ENCODE data around the gene CWC15.
A peak's percentile ranks its signal among the peaks of the same experiment; 100 is the strongest.
"Not testable (repeated sequence)": the region's sequence is repeated elsewhere in the genome, so short reads cannot be mapped to it uniquely, and the experiment has no call there.

Gene CWC15

DNA sequence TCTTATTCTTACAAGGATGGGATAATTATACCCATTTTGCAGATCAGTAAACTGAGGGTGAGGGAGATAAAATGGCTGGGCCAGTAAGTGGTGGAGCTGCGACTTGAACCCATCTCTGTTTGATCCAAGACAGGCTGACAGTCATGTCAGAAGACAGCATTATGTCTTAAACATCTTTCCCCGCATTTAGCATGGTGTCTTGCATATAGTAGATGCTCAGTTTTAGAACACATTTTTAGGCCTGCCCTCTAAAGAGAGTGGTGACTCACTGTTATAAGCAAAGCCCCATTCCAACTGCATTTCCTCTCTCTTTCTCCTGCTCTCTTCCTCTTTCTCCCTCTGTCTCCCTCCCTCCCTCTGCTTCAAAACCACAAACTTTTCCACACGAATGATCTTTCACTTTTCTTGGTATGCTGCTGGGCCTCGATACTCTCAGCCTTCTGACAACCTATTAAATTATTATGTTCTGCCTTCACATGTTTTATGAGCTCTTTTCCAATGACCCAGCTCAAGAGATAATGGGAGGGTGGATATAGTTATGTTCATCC is 25.2 kb downstream of the CWC15 start:
- DNase-seq, result no peak

DNA sequence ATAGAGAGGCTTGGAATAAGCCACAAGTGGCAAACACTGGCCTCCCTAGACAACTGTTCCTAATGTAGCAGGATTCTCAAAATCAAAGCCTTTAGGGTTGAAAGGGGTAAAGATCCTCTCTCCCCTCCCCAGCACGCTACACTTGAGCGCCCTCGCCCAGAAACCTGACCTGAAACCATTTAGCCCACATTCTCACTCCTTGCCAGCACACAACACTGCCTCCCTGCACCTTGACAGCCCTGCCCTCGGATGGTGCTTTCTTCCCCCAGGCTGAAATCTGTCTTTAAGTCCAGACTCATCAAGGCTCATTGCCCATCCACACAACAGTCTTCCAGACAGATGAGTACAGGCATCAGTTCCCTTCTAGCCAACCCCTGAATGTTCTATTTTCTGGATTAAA is 26.5 kb downstream of the CWC15 start:
- DNase-seq, result no peak

DNA sequence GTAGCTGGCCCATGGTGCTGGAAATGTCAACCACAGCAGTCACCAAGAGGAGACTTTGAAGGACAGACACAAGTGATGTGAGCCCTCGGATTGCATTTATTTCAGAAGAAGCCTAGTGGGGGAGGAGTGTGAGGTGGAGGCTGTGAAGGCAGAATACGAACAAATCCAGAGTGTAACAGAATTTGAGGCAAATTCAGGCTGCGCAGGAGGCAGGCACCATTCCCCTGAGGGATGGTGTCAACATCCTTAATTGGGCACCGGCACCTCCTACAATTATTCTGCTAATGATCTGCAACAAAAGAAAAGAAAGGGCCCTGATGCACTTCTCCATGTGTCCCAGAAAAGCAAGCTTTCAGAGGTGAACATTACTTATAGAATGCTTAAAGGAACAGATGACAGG is 32.2 kb downstream of the CWC15 start:
- no peak for DNase-seq

DNA sequence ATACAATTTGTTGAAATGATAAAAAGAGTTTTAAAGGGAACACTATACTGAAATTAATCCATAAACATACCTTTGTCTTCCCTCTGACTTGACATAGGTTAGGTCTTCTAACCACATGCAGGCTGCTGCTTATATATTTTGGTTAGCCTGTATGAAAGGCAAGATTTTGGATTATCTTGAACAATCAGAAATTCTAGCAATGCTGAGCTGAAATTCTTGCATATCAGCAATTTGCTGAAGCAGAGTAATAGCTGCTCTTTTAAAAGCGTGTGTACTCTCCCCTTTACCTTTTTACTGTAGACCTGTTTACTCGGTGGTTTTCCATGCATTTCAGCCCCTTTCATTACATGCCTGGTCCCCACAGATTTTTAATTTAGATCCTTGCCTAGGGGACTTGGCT is 34.0 kb downstream of the CWC15 start:
- no peak for DNase-seq

DNA sequence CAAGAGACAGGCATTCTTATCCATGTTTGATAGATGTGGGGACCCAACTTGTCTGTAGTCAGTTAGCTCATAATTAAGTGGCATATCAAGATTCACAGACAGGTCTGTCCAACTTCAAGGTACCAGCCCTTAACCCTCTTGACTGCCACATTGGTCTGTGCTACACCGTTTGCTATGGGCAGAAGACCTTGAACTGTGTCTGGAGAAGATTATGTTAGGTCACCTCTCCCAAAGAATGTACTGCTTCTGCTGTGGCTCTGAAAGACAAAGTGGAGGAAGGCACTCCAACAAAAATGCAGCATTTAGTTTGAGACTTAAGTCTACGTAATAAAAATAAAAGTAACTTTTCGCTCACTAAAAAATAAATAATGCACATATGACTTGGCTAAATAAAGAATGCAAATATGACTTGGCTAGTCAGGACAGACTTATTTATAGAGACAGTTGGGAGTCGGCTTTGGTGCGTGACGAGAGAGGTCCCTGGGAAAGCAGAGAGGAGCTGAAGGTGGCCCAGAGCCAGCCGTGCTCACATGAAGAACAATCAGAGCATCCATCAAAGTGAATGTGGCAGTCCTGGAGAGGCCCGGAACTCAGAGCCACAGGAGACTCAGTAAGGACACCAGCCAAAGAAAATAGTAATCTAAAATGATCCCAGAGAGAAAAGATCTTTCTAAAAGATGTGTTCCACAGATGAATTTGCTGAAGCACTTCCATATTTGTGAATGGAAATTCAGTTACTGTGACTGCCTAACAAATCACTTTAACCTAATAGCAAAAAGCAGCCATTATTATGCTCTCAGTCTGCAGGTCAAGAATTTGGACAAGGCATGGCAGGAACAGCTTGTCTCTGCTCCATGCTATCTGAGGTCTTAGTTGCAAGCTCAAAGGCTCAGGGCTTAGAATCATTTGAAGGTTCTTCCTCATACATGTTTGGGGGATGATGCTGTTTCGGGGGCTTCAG is 35.0 kb downstream of the CWC15 start:
- no peak for DNase-seq

DNA sequence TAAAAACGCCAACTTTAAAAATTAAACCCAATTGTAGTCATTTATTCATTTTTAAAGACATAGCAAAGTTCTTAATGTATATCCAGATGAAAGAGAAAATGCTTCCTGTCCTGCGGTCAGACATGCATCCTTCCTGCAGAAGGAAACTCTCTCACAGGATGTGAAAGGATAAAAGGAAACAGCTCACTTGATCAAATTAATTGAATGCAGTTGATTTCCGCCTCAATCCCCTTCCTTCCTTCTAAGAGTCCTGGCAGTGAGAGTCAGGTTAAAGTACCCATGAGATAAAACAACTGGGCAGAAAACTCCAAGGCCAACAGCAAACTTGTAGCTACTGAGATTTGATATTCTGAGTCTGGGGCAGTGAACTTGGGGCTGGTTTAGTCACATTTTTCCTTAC is 38.5 kb downstream of the CWC15 start:
- peak; percentile 19 for DNase-seq

DNA sequence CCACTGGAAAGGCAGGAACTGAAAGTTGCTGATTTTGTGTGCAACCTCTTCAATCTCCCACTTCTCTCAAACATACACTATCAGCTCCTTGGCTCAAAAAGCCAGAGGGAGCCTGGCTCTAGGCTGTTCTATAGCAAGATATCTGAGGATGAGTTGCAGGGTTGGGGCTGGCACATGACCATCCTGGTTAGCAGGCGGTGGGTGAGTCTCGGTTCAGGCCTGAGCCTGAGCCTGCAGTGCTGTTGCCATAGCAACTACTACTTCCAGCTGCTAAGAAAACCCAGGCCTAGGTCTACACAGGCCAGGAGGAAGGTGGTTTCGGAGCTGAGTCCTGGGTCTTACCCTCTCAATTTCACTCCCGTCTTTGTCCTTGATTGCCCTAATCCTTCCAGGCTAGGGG is 39.0 kb downstream of the CWC15 start:
- no peak for DNase-seq

DNA sequence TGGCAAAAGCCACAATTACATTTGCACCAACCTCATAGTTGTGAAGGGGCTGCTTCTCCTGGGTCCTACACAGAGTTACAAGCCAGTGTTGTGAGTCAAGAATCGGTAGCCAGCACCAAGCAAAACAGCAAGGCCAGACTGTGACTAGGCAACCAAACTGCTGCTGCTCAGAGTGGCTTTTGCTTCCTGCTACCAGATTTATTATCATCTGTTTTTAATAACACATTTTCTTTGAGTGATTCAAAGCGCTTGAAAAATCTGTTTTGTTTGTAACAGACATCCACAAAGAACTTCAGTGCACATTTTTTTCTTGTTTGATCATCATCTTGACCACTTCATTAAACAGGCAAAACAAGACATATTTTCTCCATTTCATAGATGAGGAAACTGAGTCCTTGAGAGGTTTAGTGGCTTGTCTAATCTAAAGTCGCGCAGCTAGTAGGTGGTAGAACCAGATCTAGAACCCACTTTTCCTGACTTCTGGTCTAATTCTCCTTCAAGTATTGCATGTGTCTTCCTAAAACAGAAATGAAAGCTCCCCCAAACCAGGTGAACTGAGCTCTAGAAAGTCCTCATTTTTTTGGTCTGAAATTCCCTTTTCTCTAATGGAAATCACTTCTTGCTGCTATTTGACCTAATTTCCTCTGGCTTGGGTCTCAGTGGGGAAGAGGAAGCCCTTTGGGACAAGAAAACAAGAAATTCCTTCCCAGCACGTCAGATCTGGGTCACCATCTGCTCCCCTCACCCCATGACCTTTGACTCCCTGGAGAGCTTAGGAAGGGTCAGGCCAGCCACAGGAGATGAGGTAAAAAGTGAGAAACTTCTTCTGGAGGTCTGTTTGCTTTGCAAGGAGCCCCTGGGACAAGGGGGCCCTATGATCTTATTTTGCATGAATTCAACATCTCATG is 39.9 kb downstream of the CWC15 start:
- no peak for DNase-seq

DNA sequence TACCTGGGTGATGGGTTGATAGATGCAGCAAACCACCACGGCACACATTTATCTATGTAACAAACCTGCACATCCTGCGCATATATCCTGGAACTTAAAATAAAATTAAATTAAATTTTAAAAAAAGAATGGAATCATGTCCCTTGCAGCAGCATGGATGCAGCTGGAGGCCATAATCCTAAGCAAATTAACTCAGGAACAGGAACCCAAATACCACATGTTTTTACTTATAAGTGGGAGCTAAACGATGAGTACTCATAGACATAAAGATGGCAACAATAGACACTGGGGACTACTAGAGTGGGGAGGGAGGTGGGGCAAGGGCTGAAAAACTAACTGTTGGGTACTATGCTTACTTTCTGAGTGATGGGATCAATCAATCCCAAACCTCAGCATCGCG is 40.9 kb downstream of the CWC15 start:
- DNase-seq, result no peak

DNA sequence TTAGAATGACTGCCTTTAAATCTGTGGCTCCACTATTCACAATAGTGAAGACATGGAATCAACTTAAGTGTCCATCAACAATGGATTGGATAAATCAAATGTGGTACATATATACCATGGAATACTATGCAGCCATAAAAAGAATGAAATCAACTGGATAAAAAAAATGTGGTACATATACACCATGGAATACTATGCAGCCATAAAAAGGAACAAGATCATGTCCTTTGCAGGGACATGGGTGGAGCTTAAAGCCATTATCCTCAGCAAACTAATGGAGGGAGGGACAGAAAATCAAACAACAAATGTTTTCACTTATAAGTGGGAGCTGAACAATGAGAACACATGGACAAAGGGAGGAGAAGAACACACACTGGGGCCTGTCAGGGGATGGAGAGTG is 41.3 kb downstream of the CWC15 start:
- DNase-seq, result not testable (repeated sequence)

DNA sequence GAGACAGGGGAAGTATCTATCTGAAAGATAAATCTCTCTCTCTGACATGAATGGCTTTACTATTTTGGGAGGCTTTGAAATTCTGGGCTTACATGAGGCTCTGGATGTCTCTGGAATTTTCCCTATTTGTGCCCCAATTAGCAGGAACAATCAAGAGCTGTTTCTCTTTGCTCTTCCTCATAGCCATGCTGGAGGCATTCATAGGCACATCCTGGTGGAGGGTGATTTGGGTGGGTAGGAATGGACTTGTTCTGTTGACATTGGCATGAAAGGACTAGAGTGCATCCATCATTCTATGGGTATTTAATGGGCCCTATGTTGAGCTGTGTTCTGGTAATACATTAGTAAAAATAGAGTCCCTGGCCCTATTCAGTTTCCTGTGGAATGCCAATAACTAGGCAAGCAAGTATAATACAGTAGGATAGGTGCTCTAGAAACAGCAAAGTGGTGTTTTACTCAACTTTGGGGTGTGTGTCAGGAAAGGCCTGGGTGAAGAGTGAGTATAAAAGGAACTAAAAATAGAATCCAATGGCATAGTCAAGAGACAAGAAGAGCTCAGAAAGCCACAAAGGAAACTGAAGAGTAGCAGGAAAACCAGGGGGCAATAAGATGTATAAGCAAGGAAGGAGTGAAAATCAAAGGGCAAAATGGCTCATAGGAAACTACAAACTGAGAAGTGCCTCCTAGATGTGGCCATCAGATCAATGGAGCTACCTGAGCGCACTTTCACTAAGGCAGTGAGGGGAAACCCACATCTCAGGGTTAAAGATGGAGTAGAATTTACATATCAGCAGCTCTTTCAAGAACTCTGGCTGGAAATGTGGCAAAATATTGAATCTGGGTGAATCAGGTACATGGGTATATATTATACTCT is 45.0 kb downstream of the CWC15 start:
- no peak for DNase-seq

DNA sequence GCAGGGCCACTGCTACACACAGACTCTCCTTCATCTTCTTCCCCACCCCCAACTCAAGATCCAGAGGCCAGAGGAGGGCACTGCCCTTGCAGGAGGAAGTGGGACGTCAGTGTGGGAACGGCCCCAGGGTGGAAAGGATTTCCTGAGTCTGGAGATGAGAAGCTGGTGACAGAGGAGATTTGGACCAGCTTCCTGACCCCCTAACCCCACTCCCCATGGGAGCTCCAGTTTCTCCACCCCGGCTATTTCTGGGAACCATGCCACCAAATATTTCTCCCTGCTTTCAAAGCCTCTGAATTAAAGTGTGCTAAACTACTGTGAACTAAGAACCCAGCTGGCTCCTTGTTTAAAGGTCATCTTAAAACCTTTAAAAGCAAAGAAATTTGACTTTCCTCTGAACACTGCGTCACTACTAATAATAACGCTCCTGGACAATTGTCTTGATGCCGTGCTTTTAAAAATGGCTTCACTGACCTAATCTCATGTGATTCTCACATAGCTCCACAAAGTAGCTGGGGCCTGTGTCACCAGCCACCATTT is 46.6 kb downstream of the CWC15 start:
- DNase-seq, result no peak

DNA sequence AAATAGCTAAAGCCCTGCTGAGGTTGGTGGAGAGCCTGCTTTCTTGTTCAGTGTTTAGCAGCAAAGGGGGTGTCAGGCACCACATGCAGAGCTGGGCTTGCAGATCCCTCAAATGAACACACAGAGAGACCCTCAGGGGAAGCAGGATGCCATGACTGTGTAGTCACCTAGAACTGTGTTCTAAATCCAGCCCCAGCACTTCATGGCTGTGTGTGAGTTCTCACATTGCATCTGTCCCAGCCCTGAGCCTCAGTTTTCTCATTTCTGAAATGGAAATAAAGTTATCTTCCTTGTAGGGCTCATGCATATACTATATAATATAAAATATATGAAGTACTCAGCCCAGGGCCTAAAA is 47.1 kb downstream of the CWC15 start:
- DNase-seq, result no peak

DNA sequence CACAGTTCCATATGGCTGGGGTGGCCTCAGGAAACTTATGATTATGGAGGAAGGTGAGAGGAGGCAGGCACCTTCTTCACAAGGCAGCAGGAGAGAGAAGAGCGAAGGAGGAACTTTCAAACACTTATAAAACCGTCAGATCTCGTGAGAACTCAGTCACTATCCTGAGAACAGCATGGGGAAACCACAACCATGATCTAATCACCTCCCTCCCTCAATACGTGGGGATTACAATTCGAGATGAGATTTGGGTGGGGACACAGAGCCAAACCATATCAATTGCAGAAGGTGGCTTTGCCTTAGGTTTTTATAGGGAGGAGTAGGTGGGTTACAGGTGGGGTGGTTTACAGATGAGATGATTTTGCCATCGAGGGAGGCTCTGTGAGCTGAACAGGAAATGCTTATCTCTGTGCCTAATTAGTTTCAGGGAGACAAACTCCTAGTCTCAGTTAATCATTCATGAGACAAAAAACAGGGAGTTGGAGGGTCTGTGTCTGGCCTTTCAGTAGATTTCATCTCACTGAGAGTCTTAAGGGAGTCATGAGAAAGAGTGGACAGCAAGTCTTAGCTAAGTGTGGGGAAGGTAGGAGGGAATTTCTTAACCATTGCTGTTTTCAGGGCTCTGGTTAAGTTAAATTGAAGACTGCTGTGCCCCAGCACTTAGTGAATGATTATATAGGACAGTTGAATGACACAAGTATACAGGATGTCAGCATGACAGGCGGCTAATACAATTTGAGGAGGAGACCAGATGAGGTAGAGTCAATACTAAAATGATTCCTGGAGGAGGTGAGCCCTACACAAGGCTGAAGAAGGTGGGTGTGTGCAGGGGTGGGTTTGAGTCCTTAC is 47.7 kb downstream of the CWC15 start:
- no peak for DNase-seq

DNA sequence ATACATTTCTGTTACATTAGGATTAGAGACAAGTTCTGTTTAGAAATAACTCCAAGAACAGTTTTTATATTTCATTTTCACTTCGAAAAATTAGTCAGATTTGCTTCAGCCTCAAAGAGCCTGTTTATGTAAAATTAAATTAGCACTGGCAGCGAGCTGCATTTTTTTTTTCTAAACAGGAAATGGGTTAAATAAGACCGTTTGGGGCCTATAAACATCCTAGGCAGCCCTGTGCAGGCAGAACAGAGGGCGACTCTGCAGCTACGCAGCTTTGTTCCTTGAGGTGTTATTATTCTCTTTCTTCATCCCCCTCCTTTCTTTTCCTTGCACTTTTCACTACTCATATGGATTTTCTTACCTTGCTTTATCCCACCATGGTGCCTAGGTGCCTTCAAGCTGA is 48.7 kb downstream of the CWC15 start:
- peak; percentile 30 for DNase-seq

DNA sequence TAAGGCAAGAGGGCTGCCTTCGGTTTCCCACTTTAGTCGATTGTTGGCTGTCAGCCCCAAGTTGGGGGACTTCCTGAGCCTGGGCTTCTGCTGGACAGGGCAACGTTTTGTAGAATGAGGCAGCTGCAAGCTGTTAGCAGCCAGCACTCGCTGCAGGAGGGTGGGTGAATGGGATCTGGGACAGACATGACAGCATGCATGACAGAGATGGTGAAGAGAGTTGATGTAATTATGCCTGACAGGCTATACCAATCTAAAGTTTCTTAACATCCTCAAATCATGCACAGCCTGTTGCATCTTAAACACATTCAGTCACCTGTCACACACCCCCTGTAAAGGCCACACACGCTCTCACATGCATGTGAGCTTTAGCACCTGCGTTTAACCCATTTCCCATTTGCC is 49.2 kb downstream of the CWC15 start:
- DNase-seq, result no peak

DNA sequence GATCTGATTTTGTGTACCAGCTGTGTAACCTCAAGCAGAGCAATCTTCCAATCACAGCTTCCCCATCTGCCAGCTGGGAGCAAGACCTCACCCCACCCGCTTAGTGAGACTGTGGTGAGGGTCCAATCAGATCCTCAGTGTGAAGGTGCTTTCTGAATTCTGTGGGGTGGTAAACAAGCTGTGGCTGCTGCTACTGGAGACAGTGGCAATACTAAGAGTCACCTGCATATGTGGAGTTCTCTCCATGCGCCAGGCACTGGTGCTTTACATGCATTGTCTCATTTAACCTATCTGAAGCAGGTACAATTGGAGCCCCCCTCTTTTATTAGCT is 50.4 kb downstream of the CWC15 start:
- DNase-seq, result no peak

DNA sequence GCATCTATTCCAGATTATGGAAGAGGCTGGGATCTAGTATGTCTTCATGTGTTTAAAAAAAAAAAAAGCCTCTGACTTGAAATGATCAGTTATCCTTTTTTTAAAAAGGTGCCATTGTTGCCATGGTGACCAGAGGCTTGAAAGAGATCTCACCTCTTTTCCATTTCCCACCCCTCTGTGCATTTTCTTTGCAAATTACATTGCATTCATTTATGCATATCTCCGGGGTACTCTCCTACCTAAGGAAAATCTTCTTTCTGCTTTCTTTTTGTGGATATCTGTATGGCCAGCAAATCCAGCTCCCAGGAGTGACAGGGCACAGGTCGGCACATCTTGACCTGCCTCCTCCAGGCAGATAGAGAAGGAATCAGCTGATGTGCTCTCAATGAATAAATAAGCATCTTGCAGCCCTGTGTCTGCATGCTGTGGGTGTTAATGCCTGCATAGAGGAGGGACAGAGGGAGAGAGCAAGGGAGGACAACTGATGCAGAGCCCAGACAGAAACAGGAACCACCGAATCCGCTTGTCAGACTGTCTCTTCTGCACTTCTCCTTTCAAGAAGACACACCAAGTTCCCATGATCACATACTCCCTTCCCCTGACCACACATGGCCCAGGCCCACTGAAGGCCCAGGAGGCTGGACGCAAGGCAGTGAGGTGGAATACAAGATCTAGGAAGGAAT is 50.9 kb downstream of the CWC15 start:
- no peak for DNase-seq

DNA sequence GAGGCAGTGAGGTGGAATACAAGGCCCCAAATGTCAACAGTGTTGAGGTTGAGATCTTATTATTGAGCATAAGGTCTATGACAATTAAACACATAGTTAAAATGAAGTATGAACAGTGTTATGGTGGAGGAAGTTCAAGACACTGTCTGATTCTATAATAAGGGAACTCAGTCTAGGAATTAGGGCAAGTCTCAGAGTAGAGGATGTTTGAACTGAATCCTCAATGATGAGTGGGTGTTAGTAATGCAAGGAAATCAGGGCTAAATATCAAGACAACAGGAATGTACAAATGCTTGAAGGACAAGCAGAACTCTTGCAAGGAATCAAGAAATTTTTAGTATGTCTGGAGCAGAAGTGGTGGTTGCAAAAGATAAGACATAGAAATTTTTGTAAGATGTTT is 53.0 kb downstream of the CWC15 start:
- DNase-seq, result no peak

DNA sequence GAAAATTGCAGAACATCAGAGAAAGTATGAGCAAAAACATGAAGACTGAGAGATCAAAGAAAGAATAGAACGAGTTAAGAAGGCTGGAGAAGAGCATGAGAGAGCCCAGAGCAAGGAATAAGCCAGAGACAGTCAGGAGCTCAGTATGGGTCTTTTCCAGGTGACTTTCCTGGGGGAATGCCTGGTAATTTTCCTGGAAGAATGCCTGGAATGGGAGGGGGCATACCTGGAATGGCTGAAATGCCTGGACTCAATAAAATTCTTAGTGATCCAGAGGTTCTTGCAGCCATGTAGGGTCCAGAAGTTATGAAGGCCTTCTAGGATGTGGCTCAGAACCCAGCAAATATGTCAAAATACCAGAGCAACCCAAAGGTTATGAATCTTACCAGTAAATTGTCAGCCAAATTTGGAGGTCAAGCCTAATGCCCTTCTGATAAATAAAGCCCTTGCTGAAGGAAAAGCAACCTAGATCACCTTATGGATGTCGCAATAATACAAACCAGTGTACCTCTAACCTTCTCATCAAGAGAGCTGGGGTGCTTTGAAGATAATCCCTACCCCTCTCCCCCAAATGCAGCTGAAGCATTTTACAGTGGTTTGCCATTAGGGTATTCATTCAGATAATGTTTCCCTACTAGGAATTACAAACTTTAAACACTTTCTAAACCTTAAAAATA is 59.5 kb downstream of the CWC15 start:
- DNase-seq, result not testable (repeated sequence)

All from CD4-positive, alpha-beta T cell treated with Interleukin-12 subunit alpha and Interleukin-12 subunit beta, for 1 hour (primary cell).